NOMO-1 (cell line): ENCODE data around the gene CYB5B.

Experiments used
- DNase-seq, 2 experiments: peaks; one replicate each; lab custom pipeline; 2025; ENCODE audit not compliant: unreplicated experiment in 2 of 2; lab: John Stamatoyannopoulos, UW

Gene CYB5B

GRCh38 chr16:69424053-69424934 lies at the start of gene CYB5B:
Gene CYB5B, plus strand, starts transcription at chr16:69424619. Its CDS starts 65 bp downstream, at chr16:69424684.
- peak; percentile 94 to 98 for DNase-seq

GRCh38 chr16:69376393-69377059 lies 47.9 kb upstream of the CYB5B start:
- no peak for DNase-seq

- DNase-seq, result no peak
Observed at GRCh38 chr16:69378036-69378435, 46.4 kb upstream of the CYB5B start.

- DNase-seq, result no peak
Observed at GRCh38 chr16:69378760-69379159, 45.7 kb upstream of the CYB5B start.

- DNase-seq, result peak in 1 of 2 experiments; percentile 28
Observed at GRCh38 chr16:69381231-69381630, 43.2 kb upstream of the CYB5B start.

GRCh38 chr16:69382421-69382820 lies 42.0 kb upstream of the CYB5B start:
- no peak for DNase-seq

GRCh38 chr16:69384974-69385373 lies 39.4 kb upstream of the CYB5B start:
- no peak for DNase-seq

- DNase-seq, result no peak
Observed at GRCh38 chr16:69386596-69386995, 37.8 kb upstream of the CYB5B start.

GRCh38 chr16:69393898-69394849 lies 30.2 kb upstream of the CYB5B start:
- no peak for DNase-seq

GRCh38 chr16:69395859-69396186 lies 28.6 kb upstream of the CYB5B start:
- DNase-seq, result no peak

- peak; percentile 95 to 96 for DNase-seq
Observed at GRCh38 chr16:69396187-69397061, 28.0 kb upstream of the CYB5B start.

- DNase-seq, result peak in 1 of 2 experiments; percentile 14
Observed at GRCh38 chr16:69397821-69398521, 26.4 kb upstream of the CYB5B start.

GRCh38 chr16:69399361-69399760 lies 25.1 kb upstream of the CYB5B start:
- DNase-seq, result no peak

- peak; percentile 52 to 81 for DNase-seq
Observed at GRCh38 chr16:69402439-69402838, 22.0 kb upstream of the CYB5B start.

- no peak for DNase-seq
Observed at GRCh38 chr16:69404275-69404805, 20.1 kb upstream of the CYB5B start.

- no peak for DNase-seq
Observed at GRCh38 chr16:69405326-69405725, 19.1 kb upstream of the CYB5B start.

GRCh38 chr16:69405757-69406156 lies 18.7 kb upstream of the CYB5B start:
- no peak for DNase-seq

- no peak for DNase-seq
Observed at GRCh38 chr16:69406780-69407331, 17.6 kb upstream of the CYB5B start.
